HepG2 (cell line): ENCODE results near the gene ZNF839. TPM values are rescaled to one million over a fixed set of nuclear protein-coding genes. Genes with fewer than 3 reads are reported as not detected.

Experiments used
- ATM ChIP-seq: fragments of 450-650 bp; IDR thresholded peaks from 2 replicates; pipeline ENCODE4 v1.7.1; 2017; ENCODE audit warnings: mild to moderate bottlenecking, borderline replicate concordance
- BRF2 ChIP-seq: sonication (generic); formaldehyde crosslinking; IDR thresholded peaks from 2 replicates; pipeline ENCODE4 v1.8.1; 2022; ENCODE audit warnings: mild to moderate bottlenecking, missing genetic modification reagents
- CBX1 ChIP-seq: IDR thresholded peaks from one replicate; pipeline ENCODE4 v1.6.1; 2016; ENCODE audit warnings: antibody characterized with exemption, low read depth
- CHD4 ChIP-seq: fragments of 200-600 bp; sonication (generic); IDR thresholded peaks from 2 replicates; pipeline ENCODE4 v1.7.0; 2017; ENCODE audit warnings: mild to moderate bottlenecking, low read length, borderline replicate concordance
- DPF2 ChIP-seq: sonication (generic); formaldehyde crosslinking; IDR thresholded peaks from 2 replicates; pipeline ENCODE4 v1.4.0; 2020; ENCODE audit warnings: mild to moderate bottlenecking, low read depth, missing genetic modification reagents, borderline replicate concordance
- ERF ChIP-seq: IDR thresholded peaks from 2 replicates; pipeline ENCODE4 v1.6.1; 2018; ENCODE audit warnings: missing biosample characterization, missing genetic modification reagents
- FOXO1 ChIP-seq: sonication (generic); formaldehyde crosslinking; IDR thresholded peaks from 2 replicates; pipeline ENCODE4 v1.4.0; 2020; ENCODE audit warnings: missing genetic modification reagents
- GATAD1 ChIP-seq: IDR thresholded peaks from 2 replicates; pipeline ENCODE4 v1.6.1; 2016; ENCODE audit warnings: missing genetic modification reagents, missing compliant biosample characterization
- KDM2A ChIP-seq: sonication (generic); formaldehyde crosslinking; IDR thresholded peaks from 2 replicates; pipeline ENCODE4 v1.4.0; 2020; ENCODE audit warnings: low read depth, missing genetic modification reagents, borderline replicate concordance
- MNT ChIP-seq: fragments of 450-650 bp; IDR thresholded peaks from 2 replicates; pipeline ENCODE4 v1.6.1; 2016
- RBAK ChIP-seq: sonication (generic); formaldehyde crosslinking; IDR thresholded peaks from 2 replicates; pipeline ENCODE4 v1.5.1; 2020; ENCODE audit warnings: mild to moderate bottlenecking, missing genetic modification reagents
- SOX6 ChIP-seq, 2 experiments: fragments of 450-650 bp in 1 of 2; sonication (generic) in 1 of 2; formaldehyde crosslinking in 1 of 2; IDR thresholded peaks; 2 replicates each; pipeline versions ENCODE4 v1.4.0 to v1.6.1; 2017 to 2020; ENCODE audit warnings: antibody characterized with exemption in 1 of 2, mild to moderate bottlenecking in 1 of 2, missing genetic modification reagents in 1 of 2
- ZKSCAN5 ChIP-seq: sonication (generic); formaldehyde crosslinking; IDR thresholded peaks from 2 replicates; pipeline ENCODE4 v1.5.1; 2020; ENCODE audit warnings: mild to moderate bottlenecking, missing genetic modification reagents
- ZNF138 ChIP-seq: sonication (generic); formaldehyde crosslinking; IDR thresholded peaks from 2 replicates; pipeline ENCODE4 v1.5.0; 2020; ENCODE audit warnings: mild to moderate bottlenecking, low read depth, missing genetic modification reagents
- ZNF224 ChIP-seq: sonication (generic); formaldehyde crosslinking; IDR thresholded peaks from 2 replicates; pipeline ENCODE4 v1.5.0; 2020; ENCODE audit warnings: mild to moderate bottlenecking, missing genetic modification reagents
- ZNF430 ChIP-seq: sonication (generic); formaldehyde crosslinking; IDR thresholded peaks from 2 replicates; pipeline ENCODE4 v1.9.0; 2021; ENCODE audit warnings: mild to moderate bottlenecking, missing genetic modification reagents
- ZNF501 ChIP-seq: sonication (generic); formaldehyde crosslinking; IDR thresholded peaks from 2 replicates; pipeline ENCODE4 v1.5.1; 2020; ENCODE audit warnings: mild to moderate bottlenecking, moderate library complexity, missing genetic modification reagents
- ZNF556 ChIP-seq: sonication (generic); formaldehyde crosslinking; IDR thresholded peaks from 2 replicates; pipeline ENCODE4 v1.4.0; 2020; ENCODE audit warnings: mild to moderate bottlenecking, missing genetic modification reagents, borderline replicate concordance
- ZNF574 ChIP-seq: sonication (generic); formaldehyde crosslinking; IDR thresholded peaks from 2 replicates; pipeline ENCODE4 v1.4.0; 2020; ENCODE audit warnings: missing genetic modification reagents
- ZNF839 ChIP-seq: sonication (generic); formaldehyde crosslinking; IDR thresholded peaks from 2 replicates; pipeline ENCODE4 v1.4.0; 2020; ENCODE audit warnings: missing genetic modification reagents, mild to moderate bottlenecking, borderline replicate concordance
- ZNF878 ChIP-seq: sonication (generic); formaldehyde crosslinking; IDR thresholded peaks from 2 replicates; pipeline ENCODE4 v1.8.1; 2023; ENCODE audit warnings: mild to moderate bottlenecking, missing genetic modification reagents, moderate library complexity
- polyA plus RNA-seq, 8 experiments: library from polyadenylated mRNA; depleted of rRNA in 3 of 8; stranded (reverse) in 7 of 8; unstranded in 1 of 8; fragments of >200 nt; fragmentation: Illumina TruSeq in 4 of 8; extraction: Trizol in 4 of 8; gene quantifications; 2 replicates each; pipeline versions ENCODE4 v1.2.1 to v1.2.3, GENCODE V29; 2011 to 2016; ENCODE audit warnings: low read depth in 4 of 8, missing spikeins in 1 of 8, mixed read lengths in 1 of 8; ENCODE audit not compliant: insufficient read depth in 1 of 8
- total RNA-seq, 5 experiments: library from RNA; depleted of rRNA; stranded (reverse); fragments of >200 nt; fragmentation: Illumina TruSeq; extraction: Trizol; gene quantifications; 2 replicates each; pipeline ENCODE4 v1.2.3, GENCODE V29; 2016; ENCODE audit warnings: low read depth in 1 of 5
- TF ChIP-seq, protein P1 (sequence below): sonication (generic); formaldehyde crosslinking; IDR thresholded peaks from 2 replicates; pipeline ENCODE4 v1.4.0; 2020; ENCODE audit warnings: missing genetic modification reagents, borderline replicate concordance

Gene ZNF839
- total and polyA plus RNA-seq, 2 of the 13 experiments (the other 11 are each of a cell fraction or from before 2014, with no cell fraction given) = 11.1 to 12.8 TPM

- TF ChIP-seq ZNF839 (CRISPR knock-in tag) = no peak
- TF ChIP-seq KDM2A = peak; percentile 21; the same call in 1 of the 2 replicates
- no peak; the same call in 1 of the 2 replicates for TF ChIP-seq ZNF430 (CRISPR knock-in tag)
- peak; percentile 20; the same call in 1 of the 2 replicates for TF ChIP-seq CHD4
- TF ChIP-seq ZNF574 (CRISPR knock-in tag) = peak; percentile 60; the same call in 1 of the 2 replicates
- TF ChIP-seq, protein P1, sequence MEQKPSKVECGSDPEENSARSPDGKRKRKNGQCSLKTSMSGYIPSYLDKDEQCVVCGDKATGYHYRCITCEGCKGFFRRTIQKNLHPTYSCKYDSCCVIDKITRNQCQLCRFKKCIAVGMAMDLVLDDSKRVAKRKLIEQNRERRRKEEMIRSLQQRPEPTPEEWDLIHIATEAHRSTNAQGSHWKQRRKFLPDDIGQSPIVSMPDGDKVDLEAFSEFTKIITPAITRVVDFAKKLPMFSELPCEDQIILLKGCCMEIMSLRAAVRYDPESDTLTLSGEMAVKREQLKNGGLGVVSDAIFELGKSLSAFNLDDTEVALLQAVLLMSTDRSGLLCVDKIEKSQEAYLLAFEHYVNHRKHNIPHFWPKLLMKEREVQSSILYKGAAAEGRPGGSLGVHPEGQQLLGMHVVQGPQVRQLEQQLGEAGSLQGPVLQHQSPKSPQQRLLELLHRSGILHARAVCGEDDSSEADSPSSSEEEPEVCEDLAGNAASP (CRISPR knock-in tag) = peak; percentile 90; the same call in 1 of the 2 replicates
- TF ChIP-seq RBAK (CRISPR knock-in tag) = no peak
- peak; percentile 65; the same call in 1 of the 2 replicates for TF ChIP-seq BRF2 (CRISPR knock-in tag)
- 0 out of 2 replicates have a peak, but pooled peaks have one; percentile 6 for TF ChIP-seq GATAD1 (CRISPR knock-in tag)
- peak; percentile 25 for TF ChIP-seq FOXO1 (CRISPR knock-in tag)
- TF ChIP-seq ZNF224 = peak; percentile 75; the same call in 1 of the 2 replicates
- TF ChIP-seq ZNF556 = peak; percentile 66; the same call in 1 of the 2 replicates
- no peak for TF ChIP-seq ATM
- TF ChIP-seq SOX6 (IDR thresholded peaks at IDR 0.05) = no peak
- TF ChIP-seq SOX6 (CRISPR knock-in tag; IDR thresholded peaks at IDR 0.05) = no peak
- TF ChIP-seq DPF2 = no peak
- no peak for TF ChIP-seq CBX1
- TF ChIP-seq MNT = no peak
- no peak for TF ChIP-seq ZKSCAN5 (CRISPR knock-in tag)
- TF ChIP-seq ZNF878 (CRISPR knock-in tag) = 0 out of 2 replicates have a peak, but pooled peaks have one; percentile 5
- TF ChIP-seq ERF (CRISPR knock-in tag) = no peak
- 0 out of 2 replicates have a peak, but pooled peaks have one; percentile 44 for TF ChIP-seq ZNF138
- TF ChIP-seq ZNF501 (CRISPR knock-in tag) = no peak; the same call in 1 of the 2 replicates
These were observed 1.3 kb downstream of the ZNF839 start (continued) for GRCh38 chr14:102320671-102321455.
